Ecto neural progenitor cell (in vitro differentiated cells): ENCODE measurements around the gene CCSER1.

Experiments
- DNase-seq: peaks from one replicate; pipeline ENCODE4 v3.0.0-alpha.2; 2018; ENCODE audit warnings: low spot score

Gene CCSER1

GRCh38 chr4:90128961-90129495, 1.8 kb downstream of the CCSER1 start:
- no peak for DNase-seq

DNA sequence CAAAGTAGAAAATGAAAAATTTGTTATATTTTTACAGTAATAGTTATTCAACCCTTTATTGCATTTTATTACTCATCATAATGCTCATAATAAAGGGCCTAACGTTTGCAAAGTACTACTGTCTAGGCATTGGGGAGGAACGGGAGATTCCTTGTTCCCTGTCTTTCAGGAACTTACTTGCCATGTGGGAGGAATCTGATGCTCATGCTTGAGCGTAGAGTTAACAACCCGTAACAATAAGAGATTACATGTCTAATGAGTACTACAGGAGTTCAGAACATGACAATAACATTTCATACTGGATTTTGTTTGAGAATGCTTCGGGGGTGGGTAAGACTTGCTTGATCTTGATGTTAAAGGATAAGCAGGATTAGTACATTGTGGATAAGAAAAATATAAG, 2.9 kb downstream of the CCSER1 start:
- no peak for DNase-seq

- DNase-seq, result no peak
Observed at GRCh38 chr4:90137555-90137954, 10.4 kb downstream of the CCSER1 start.

DNA sequence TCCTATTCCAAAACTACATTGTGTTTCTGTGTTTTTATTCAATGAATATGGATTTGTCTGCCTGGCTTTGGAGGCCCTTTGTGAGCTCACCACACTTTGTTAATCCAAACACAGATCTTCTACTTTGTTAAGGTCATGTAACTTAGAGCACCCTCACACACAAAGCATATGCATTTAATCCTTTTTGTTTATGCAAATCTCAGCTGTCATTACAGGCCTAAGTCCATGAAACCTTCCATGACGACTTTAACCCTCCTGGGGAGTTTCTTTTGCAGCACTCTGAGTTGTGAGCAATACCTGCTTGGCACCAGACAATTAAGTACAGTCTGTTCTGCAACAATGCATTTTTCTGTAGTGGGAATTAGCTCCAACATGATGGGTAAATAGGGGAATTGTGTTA, 14.9 kb downstream of the CCSER1 start:
- DNase-seq, result no peak

DNA sequence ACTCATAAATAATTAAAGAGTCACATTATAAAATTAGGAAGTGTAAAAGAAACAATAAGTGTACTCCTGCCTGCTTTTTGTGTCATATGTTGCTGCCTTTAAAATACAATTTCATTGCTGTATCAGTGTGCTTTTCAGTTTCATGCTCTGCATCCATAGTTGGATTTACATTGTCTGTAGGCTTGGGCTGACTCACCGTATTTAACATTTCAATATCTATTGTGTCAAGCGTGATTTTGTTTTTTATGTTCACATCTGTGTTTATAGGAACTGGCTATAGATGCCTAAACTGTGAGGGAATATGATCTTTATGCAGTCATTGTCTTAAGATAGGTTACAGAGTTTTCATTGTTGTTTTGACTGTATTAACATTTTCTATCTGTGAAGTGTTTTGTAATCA, 18.1 kb downstream of the CCSER1 start:
- no peak for DNase-seq

GRCh38 chr4:90146306-90146705, 19.1 kb downstream of the CCSER1 start:
- DNase-seq, result no peak

DNA sequence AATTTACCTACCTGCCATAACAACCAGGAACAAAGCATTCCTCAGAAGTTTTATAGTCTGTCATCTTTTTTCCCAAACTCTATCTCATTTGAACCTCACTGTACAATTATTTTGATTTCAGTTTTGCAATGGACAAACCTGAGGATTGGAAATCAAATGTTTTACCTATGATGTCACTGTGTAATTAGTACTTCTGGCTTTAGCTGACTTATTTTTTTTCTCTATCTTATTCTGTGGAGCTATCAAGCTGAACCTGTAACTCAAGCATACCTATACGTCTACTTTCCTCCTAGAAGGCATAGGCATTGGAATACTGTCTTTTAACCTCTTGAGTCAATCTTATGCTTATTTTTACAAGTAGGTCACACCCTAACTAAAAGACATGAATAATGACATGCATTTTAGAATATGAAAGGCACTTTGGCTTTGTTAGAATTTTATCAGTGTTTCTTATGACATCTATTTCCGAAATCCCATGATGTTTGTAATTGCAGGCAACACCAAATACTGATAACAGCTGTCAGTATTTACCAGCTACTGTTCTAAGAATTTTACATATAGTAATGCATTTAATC, 21.5 kb downstream of the CCSER1 start:
- DNase-seq, result no peak

- no peak for DNase-seq
Observed at GRCh38 chr4:90152024-90152423, 24.8 kb downstream of the CCSER1 start.

DNA sequence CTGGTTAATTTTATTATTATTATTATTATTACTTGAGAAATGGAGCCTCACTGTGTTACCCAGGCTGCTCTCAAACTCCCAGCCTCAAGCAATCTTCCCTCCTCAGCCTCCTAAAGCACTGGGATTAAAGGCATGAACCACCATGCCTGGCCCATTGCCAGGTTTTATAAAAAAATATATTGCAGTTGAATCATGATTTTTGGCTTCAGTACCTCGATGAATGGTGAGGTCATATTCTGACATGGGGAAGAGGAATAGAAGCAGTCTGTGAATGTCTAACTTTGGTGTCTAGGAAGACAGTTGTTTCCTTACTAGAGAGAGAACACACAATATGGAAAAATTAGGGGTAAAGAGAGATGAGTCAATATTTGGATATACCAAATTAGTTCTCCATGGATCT, 32.0 kb downstream of the CCSER1 start:
- no peak for DNase-seq

GRCh38 chr4:90160044-90160443, 32.9 kb downstream of the CCSER1 start:
- no peak for DNase-seq

- DNase-seq, result no peak
Observed at GRCh38 chr4:90162566-90162965, 35.4 kb downstream of the CCSER1 start.

- no peak for DNase-seq
Observed at GRCh38 chr4:90163872-90164271, 36.7 kb downstream of the CCSER1 start.

- DNase-seq, result no peak
Observed at GRCh38 chr4:90165883-90166282, 38.7 kb downstream of the CCSER1 start.

- DNase-seq, result no peak
Observed at GRCh38 chr4:90171491-90171890, 44.3 kb downstream of the CCSER1 start.

DNA sequence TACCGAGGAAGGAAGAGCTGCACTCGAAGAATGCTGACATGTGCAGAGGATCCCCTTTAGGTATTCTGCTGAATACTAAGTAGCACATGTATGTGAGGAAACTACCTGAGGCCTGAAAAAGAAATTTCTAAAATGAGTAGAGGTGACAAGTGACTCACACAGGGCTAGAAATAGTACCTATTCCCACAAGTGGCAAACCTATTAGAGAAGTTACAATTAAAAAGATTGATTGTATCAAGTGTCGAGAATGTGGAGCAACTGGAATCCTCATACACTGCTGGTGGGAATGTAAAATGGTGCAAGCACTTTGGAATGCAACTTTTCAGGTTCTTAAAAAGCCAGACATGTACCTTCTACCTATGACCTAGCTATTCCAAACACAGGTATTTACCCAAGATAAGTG, 47.4 kb downstream of the CCSER1 start:
- DNase-seq, result no peak

- no peak for DNase-seq
Observed at GRCh38 chr4:90181644-90182043, 54.5 kb downstream of the CCSER1 start.

DNA sequence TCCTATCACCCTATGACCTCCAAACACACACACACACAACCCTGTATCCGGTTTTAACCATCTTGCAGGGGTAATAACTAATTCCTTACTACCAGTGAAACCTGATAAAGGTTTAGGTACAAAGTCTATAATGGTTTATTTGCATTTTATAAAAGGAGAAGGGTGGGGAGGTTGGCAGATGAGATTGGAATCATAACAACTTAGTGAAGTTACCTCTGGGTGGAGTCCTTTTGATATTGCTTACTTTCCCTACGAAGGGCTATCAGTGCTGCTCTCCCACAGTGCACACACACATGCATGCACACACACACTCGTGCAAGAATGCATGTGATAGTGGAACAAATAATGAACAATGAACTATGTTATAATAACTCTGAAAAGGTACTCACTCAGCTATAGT, 56.1 kb downstream of the CCSER1 start:
- no peak for DNase-seq

GRCh38 chr4:90184560-90184959, 57.4 kb downstream of the CCSER1 start:
- DNase-seq, result no peak

- DNase-seq, result no peak
Observed at GRCh38 chr4:90185416-90185815, 58.2 kb downstream of the CCSER1 start.

- no peak for DNase-seq
Observed at GRCh38 chr4:90186229-90186628, 59.0 kb downstream of the CCSER1 start.

- no peak for DNase-seq
Observed at GRCh38 chr4:90187148-90187884, 60.1 kb downstream of the CCSER1 start.

GRCh38 chr4:90189178-90189577, 62.0 kb downstream of the CCSER1 start:
- no peak for DNase-seq

DNA sequence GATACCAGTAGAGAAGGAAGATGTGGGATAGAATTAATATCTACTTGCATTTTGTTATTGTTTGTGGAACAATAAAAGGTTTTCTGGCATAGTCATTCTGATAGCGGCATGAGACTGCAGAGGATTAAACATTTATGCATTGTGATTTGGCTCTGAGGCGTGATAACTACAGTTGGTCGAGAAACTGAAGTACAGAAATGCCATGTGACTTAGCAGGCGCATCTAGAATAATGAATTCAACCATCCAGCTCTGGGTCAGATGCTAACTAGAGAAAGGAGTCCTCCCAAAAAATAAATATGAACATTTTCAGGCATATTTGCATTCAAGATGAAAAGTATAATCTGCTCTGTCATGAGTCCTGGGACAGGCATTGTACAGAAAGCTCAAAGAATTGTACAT, 62.8 kb downstream of the CCSER1 start:
- DNase-seq, result no peak

GRCh38 chr4:90190525-90190924, 63.3 kb downstream of the CCSER1 start:
- no peak for DNase-seq
